CD14-positive monocyte (primary cell): ENCODE data around the gene LRP1B. TPM values are rescaled to one million over a fixed set of nuclear protein-coding genes. Genes with fewer than 3 reads are reported as not detected.

Experiments used
- DNase-seq, 3 donors: peaks; one replicate each; pipeline ENCODE4 v3.0.0-alpha.2; 2011 to 2022
- H2AFZ ChIP-seq: 2 replicates; pipeline ENCODE4 v1.6.0; 2012; ENCODE audit warnings: mild to moderate bottlenecking, low read depth, low read length, inconsistent platforms; ENCODE audit not compliant: insufficient read depth, poor library complexity, severe bottlenecking
- H3K27ac ChIP-seq, 2 donors: 1 replicate in 1 of 2; 2 replicates in 1 of 2; pipeline ENCODE4 v1.5.1; 2012 to 2013; ENCODE audit warnings: low read length in 2 of 2, control low read depth in 1 of 2, inconsistent platforms in 1 of 2, low read depth in 1 of 2, mild to moderate bottlenecking in 1 of 2
- H3K27me3 ChIP-seq, 2 donors: one replicate each; pipeline versions ENCODE4 v1.6.0 to v1.6.1; 2011 to 2013; ENCODE audit warnings: low read length in 2 of 2; ENCODE audit not compliant: control insufficient read depth in 2 of 2, insufficient read depth in 2 of 2
- H3K36me3 ChIP-seq, 2 donors: replicated peaks in 1 of 2; 1 replicate in 1 of 2; 2 replicates in 1 of 2; pipeline versions ENCODE4 v1.5.1 to v1.6.1; 2012 to 2013; ENCODE audit warnings: low read length in 2 of 2, control low read depth in 1 of 2, inconsistent platforms in 1 of 2, mild to moderate bottlenecking in 1 of 2; ENCODE audit not compliant: insufficient read depth in 2 of 2, control insufficient read depth in 1 of 2
- H3K4me1 ChIP-seq, 2 donors: 1 replicate in 1 of 2; 2 replicates in 1 of 2; pipeline versions ENCODE4 v1.5.1 to v1.6.1; 2012 to 2013; ENCODE audit warnings: low read length in 2 of 2, control low read depth in 1 of 2, inconsistent platforms in 1 of 2, mild to moderate bottlenecking in 1 of 2, moderate library complexity in 1 of 2; ENCODE audit not compliant: insufficient read depth in 2 of 2, control insufficient read depth in 1 of 2
- H3K4me2 ChIP-seq: replicated peaks from 2 replicates; pipeline ENCODE3; 2012; ENCODE audit warnings: low read length, moderate library complexity, mild to moderate bottlenecking; ENCODE audit not compliant: poor library complexity, severe bottlenecking; ENCODE audit errors: extremely low read depth
- H3K4me3 ChIP-seq, 3 experiments: fragments of 200-600 bp in 1 of 3; sonication (generic) in 1 of 3; replicated peaks in 1 of 3; 1 replicate in 2 of 3; 2 replicates in 1 of 3; pipeline ENCODE4 v1.5.1; 2011 to 2013; ENCODE audit warnings: low read length in 3 of 3, mild to moderate bottlenecking in 3 of 3, control low read depth in 2 of 3, low read depth in 2 of 3, inconsistent platforms in 1 of 3, moderate library complexity in 1 of 3
- H3K79me2 ChIP-seq: 2 replicates; pipeline ENCODE4 v1.6.0; 2012; ENCODE audit warnings: mild to moderate bottlenecking, control low read depth, inconsistent platforms, low read length, moderate library complexity; ENCODE audit not compliant: insufficient read depth
- H3K9ac ChIP-seq: 2 replicates; pipeline ENCODE4 v1.6.0; 2017; ENCODE audit warnings: low read length, mild to moderate bottlenecking; ENCODE audit not compliant: insufficient read depth, poor library complexity, severe bottlenecking
- H3K9me3 ChIP-seq, 2 donors: replicated peaks in 1 of 2; 1 replicate in 1 of 2; 2 replicates in 1 of 2; pipeline versions ENCODE4 v1.5.1 to v1.6.1; 2012 to 2013; ENCODE audit warnings: low read length in 2 of 2, control low read depth in 1 of 2; ENCODE audit not compliant: control insufficient read depth in 1 of 2, insufficient read depth in 1 of 2
- H4K20me1 ChIP-seq: 2 replicates; pipeline ENCODE4 v1.6.0; 2012; ENCODE audit warnings: mild to moderate bottlenecking, low read length, control low read depth, moderate library complexity; ENCODE audit not compliant: insufficient read depth
- H3K27ac Mint-ChIP-seq, 7 donors: one replicate each; pipeline ENCODE4 v1.8.0; 2020; ENCODE audit warnings: mild to moderate bottlenecking in 7 of 7, mixed read lengths in 7 of 7, moderate library complexity in 6 of 7, inconsistent platforms in 2 of 7
- H3K27me3 Mint-ChIP-seq, 3 donors: one replicate each; pipeline ENCODE4 v1.8.0; 2021 to 2022; ENCODE audit warnings: low read depth in 3 of 3, mild to moderate bottlenecking in 3 of 3, mixed read lengths in 3 of 3, moderate library complexity in 3 of 3, inconsistent platforms in 1 of 3
- H3K36me3 Mint-ChIP-seq, 2 donors: one replicate each; pipeline ENCODE4 v1.8.0; 2020; ENCODE audit warnings: mixed read lengths in 2 of 2, inconsistent platforms in 1 of 2, mild to moderate bottlenecking in 1 of 2
- H3K4me1 Mint-ChIP-seq: one replicate; pipeline ENCODE4 v1.8.0; 2020; ENCODE audit warnings: mild to moderate bottlenecking, mixed read lengths
- H3K4me3 Mint-ChIP-seq, 2 donors: one replicate each; pipeline ENCODE4 v1.8.0; 2020; ENCODE audit warnings: mild to moderate bottlenecking in 2 of 2, mixed read lengths in 2 of 2, moderate library complexity in 1 of 2
- H3K9me3 Mint-ChIP-seq, 7 donors: one replicate each; pipeline ENCODE4 v1.8.0; 2020 to 2022; ENCODE audit warnings: mixed read lengths in 7 of 7, mild to moderate bottlenecking in 6 of 7, moderate library complexity in 6 of 7, inconsistent platforms in 2 of 7
- WGBS: methylation state at CpG from one replicate; pipeline ENCODE4 v1.1.5; 2013; ENCODE audit warnings: missing lambda C conversion rate; ENCODE audit not compliant: insufficient coverage; 5-methylcytosine and 5-hydroxymethylcytosine counted together
- intact Hi-C, 2 donors: fragments of 100-400 bp; cut with micrococcal nuclease; formaldehyde crosslinking; loops; one replicate each; pipeline versions ENCODE4 v1.15.0 to v1.15.1; 2023
- polyA plus RNA-seq, 3 donors: library from polyadenylated mRNA; depleted of rRNA in 1 of 3; unstranded in 2 of 3; stranded (reverse) in 1 of 3; fragments of 300-500 nt in 2 of 3; fragments of >200 nt in 1 of 3; fragmentation: Illumina TruSeq in 2 of 3; gene quantifications; 1 replicate in 2 of 3; 2 replicates in 1 of 3; pipeline ENCODE4 v1.2.3, GENCODE V29; 2012 to 2021
- TF ChIP-seq, protein P1 (sequence below): fragments of 200-600 bp; IDR thresholded peaks from one replicate; pipeline ENCODE4 v1.8.0; 2022; ENCODE audit warnings: antibody characterized with exemption, mild to moderate bottlenecking

The LRP1B gene
- polyA plus RNA-seq, 3 donors = not detected

DNA sequence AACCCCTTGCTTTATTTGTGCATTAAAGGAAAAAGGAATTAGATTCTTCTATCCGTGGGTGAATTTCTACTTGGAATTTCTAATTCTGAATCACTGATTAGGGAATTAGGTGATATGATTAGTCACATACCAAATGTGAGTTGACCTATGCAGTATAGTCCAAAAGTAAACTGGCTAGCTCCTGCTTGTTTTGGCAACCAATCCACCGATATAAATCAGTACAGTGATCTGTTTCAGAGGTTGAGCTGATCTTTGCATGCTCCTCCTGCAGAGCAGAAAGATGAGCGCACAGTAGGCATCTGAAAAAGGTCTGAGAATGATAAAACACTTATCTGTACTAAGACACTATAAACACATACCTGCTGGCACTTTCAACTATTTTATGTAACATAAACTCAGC is 86.6 kb downstream of the LRP1B start:
- no peaks in the 10 kb centered on the region for H3K36me3 Mint-ChIP-seq
- Histone ChIP-seq H4K20me1 (no peaks in the 10 kb centered on the region), H3K79me2 (no peaks in the 10 kb centered on the region), H3K36me3 (no peaks in the 10 kb centered on the region), H3K27ac (no peak overlapping the region), H3K4me1 (no peaks in the 10 kb centered on the region), H2AFZ (no peak overlapping the region), H3K4me3 (no peak overlapping the region), H3K9ac (no peak overlapping the region), H3K27me3 (no peaks in the 10 kb centered on the region), H3K9me3 (no peaks in the 10 kb centered on the region), H3K4me2 (no peak overlapping the region)
- no peak overlapping the region for H3K27ac Mint-ChIP-seq
- no peaks in the 10 kb centered on the region for H3K27me3 Mint-ChIP-seq
- intact Hi-C loops = no loop called here
- no peak overlapping the region for H3K4me3 Mint-ChIP-seq
- H3K9me3 Mint-ChIP-seq = no peaks in the 10 kb centered on the region
- no peaks in the 10 kb centered on the region for H3K4me1 Mint-ChIP-seq
- WGBS = no CpG with 5 or more reads among the region's 3 CpGs
- TF ChIP-seq, protein P1, sequence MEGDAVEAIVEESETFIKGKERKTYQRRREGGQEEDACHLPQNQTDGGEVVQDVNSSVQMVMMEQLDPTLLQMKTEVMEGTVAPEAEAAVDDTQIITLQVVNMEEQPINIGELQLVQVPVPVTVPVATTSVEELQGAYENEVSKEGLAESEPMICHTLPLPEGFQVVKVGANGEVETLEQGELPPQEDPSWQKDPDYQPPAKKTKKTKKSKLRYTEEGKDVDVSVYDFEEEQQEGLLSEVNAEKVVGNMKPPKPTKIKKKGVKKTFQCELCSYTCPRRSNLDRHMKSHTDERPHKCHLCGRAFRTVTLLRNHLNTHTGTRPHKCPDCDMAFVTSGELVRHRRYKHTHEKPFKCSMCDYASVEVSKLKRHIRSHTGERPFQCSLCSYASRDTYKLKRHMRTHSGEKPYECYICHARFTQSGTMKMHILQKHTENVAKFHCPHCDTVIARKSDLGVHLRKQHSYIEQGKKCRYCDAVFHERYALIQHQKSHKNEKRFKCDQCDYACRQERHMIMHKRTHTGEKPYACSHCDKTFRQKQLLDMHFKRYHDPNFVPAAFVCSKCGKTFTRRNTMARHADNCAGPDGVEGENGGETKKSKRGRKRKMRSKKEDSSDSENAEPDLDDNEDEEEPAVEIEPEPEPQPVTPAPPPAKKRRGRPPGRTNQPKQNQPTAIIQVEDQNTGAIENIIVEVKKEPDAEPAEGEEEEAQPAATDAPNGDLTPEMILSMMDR = no peak
- no peak for DNase-seq

DNA sequence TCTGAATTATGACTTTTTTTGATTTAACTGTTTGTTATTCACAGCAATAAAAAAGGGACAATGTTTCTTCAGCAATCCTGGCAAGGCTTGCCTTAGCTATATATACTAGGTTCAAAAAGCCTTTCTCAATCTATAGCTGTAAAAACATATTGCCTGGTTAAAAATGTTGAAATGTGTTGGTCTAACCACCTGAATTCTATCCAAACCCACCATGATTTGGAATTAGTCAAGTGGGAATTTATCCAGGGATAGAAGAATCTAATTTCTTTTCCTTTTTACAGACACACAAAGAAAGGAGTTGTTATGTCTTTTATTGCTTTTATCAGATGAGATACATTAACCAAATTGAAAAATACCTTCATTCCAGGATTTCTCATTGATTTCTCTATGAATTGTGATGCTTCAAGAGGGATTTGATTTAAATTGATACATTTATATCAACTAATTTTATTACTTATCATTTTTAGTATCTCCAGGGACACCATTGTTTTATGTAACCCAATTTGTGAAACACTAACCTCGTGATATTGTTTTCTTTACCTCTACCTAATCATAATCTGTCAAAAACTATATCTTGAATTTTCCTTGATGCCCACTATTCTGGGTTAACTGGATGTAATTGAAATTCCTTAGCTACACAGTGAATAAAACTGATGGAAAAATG is 88.1 kb downstream of the LRP1B start:
- H3K27me3 ChIP-seq = no peaks in the 10 kb centered on the region
- H3K4me3 Mint-ChIP-seq = no peak overlapping the region
- no peaks in the 10 kb centered on the region for H3K9me3 Mint-ChIP-seq
- H3K79me2 ChIP-seq = no peaks in the 10 kb centered on the region
- H3K36me3 Mint-ChIP-seq = no peaks in the 10 kb centered on the region
- no peaks in the 10 kb centered on the region for H3K27me3 Mint-ChIP-seq
- H3K4me3 ChIP-seq = no peak overlapping the region
- no peaks in the 10 kb centered on the region for H3K4me1 Mint-ChIP-seq
- TF ChIP-seq, protein P1 = no peak
- H3K9me3 ChIP-seq = no peaks in the 10 kb centered on the region
- no peak overlapping the region for H3K27ac Mint-ChIP-seq
- H4K20me1 ChIP-seq = no peaks in the 10 kb centered on the region
- H3K4me2 ChIP-seq = no peak overlapping the region
- no peak overlapping the region for H2AFZ ChIP-seq
- H3K36me3 ChIP-seq = no peaks in the 10 kb centered on the region
- intact Hi-C loops = no loop called here
- no peak for DNase-seq
- H3K27ac ChIP-seq = no peak overlapping the region
- no CpG with 5 or more reads among the region's 1 CpG for WGBS
- H3K9ac ChIP-seq = no peak overlapping the region
- H3K4me1 ChIP-seq = no peaks in the 10 kb centered on the region
